Lower leg skin (tissue), 4 donors: ENCODE measurements around the gene GAREM1. TPM values are rescaled to one million over a fixed set of nuclear protein-coding genes. Genes with fewer than 3 reads are reported as not detected.

Experiments used
- DNase-seq, 2 donors: peaks; one replicate each; pipeline ENCODE4 v3.0.0-alpha.2; 2019; ENCODE audit warnings: low spot score in 2 of 2
- H3K4me3 ChIP-seq: fragments of 200-600 bp; sonication (generic); 2 replicates; pipeline ENCODE4 v1.5.1; 2017; ENCODE audit warnings: mild to moderate bottlenecking, low read depth; ENCODE audit not compliant: poor library complexity, severe bottlenecking
- POLR2A ChIP-seq, 2 donors: fragments of 450-650 bp; IDR thresholded peaks; one replicate each; pipeline ENCODE4 v1.6.1; 2016 to 2017; ENCODE audit warnings: antibody characterized with exemption in 2 of 2, mild to moderate bottlenecking in 1 of 2, moderate library complexity in 1 of 2
- WGBS, 2 donors: methylation state at CpG; one replicate each; pipeline ENCODE4 v1.1.5; 2018; 5-methylcytosine and 5-hydroxymethylcytosine counted together
- intact Hi-C: fragments of 100-400 bp; cut with DNase I; formaldehyde crosslinking; loops from one replicate; pipeline ENCODE4 v1.15.0; 2023; ENCODE audit warnings: low total_unique reads
- total RNA-seq, 4 donors: library from RNA; depleted of rRNA; stranded (reverse); fragments of >200 nt; gene quantifications; one replicate each; pipeline ENCODE4 v1.1.0, GENCODE V29; 2016
- TF ChIP-seq, protein P1 (sequence below), 3 donors: fragments of 450-650 bp; IDR thresholded peaks; one replicate each; pipeline ENCODE4 v1.5.1; 2016; ENCODE audit warnings: antibody characterized with exemption in 3 of 3, mild to moderate bottlenecking in 3 of 3, moderate library complexity in 2 of 3

The GAREM1 gene
- total RNA-seq, 4 donors from 2014 or later: 41.1 to 70.9 (median 49.6) TPM

GRCh38 chr18:32473325-32473724 lies 2.6 kb upstream of the GAREM1 start:
- TF ChIP-seq, protein P1, sequence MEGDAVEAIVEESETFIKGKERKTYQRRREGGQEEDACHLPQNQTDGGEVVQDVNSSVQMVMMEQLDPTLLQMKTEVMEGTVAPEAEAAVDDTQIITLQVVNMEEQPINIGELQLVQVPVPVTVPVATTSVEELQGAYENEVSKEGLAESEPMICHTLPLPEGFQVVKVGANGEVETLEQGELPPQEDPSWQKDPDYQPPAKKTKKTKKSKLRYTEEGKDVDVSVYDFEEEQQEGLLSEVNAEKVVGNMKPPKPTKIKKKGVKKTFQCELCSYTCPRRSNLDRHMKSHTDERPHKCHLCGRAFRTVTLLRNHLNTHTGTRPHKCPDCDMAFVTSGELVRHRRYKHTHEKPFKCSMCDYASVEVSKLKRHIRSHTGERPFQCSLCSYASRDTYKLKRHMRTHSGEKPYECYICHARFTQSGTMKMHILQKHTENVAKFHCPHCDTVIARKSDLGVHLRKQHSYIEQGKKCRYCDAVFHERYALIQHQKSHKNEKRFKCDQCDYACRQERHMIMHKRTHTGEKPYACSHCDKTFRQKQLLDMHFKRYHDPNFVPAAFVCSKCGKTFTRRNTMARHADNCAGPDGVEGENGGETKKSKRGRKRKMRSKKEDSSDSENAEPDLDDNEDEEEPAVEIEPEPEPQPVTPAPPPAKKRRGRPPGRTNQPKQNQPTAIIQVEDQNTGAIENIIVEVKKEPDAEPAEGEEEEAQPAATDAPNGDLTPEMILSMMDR (IDR thresholded peaks at IDR 0.05): no peak
- no peak for TF ChIP-seq POLR2A (IDR thresholded peaks at IDR 0.05)
- H3K4me3 ChIP-seq: no peak overlapping the region
- DNase-seq: no peak
- intact Hi-C loops: loop anchor here (5.0 kb wide), 2 partner anchors 186 to 201 kb away; no protein-coding TSS in a partner anchor

- WGBS, 2 donors: 0 to 73% methylated on average over 1 of the region's 1 CpG
These were observed 2.2 kb upstream of the GAREM1 start for GRCh38 chr18:32472841-32473240.

GRCh38 chr18:32470460-32470713 lies 295 bp downstream of the GAREM1 start:
- intact Hi-C loops: loop anchor here (5.0 kb wide), 2 partner anchors 183 to 198 kb away; no protein-coding TSS in a partner anchor
- DNase-seq: no peak
- WGBS, 2 donors: no CpG with 5 or more reads among the region's 47 CpGs
- peak overlapping the region; percentile 53 for H3K4me3 ChIP-seq
- TF ChIP-seq POLR2A (IDR thresholded peaks at IDR 0.05): no peak
- TF ChIP-seq, protein P1 (IDR thresholded peaks at IDR 0.05): no peak

More at GRCh38 chr18:32472841-32473240, 2.2 kb upstream of the GAREM1 start:
- no peak overlapping the region for H3K4me3 ChIP-seq
- TF ChIP-seq POLR2A (IDR thresholded peaks at IDR 0.05): no peak
- TF ChIP-seq, protein P1 (IDR thresholded peaks at IDR 0.05): no peak
- intact Hi-C loops: loop anchor here (5.0 kb wide), 2 partner anchors 186 to 201 kb away; no protein-coding TSS in a partner anchor
- DNase-seq: no peak

DNA sequence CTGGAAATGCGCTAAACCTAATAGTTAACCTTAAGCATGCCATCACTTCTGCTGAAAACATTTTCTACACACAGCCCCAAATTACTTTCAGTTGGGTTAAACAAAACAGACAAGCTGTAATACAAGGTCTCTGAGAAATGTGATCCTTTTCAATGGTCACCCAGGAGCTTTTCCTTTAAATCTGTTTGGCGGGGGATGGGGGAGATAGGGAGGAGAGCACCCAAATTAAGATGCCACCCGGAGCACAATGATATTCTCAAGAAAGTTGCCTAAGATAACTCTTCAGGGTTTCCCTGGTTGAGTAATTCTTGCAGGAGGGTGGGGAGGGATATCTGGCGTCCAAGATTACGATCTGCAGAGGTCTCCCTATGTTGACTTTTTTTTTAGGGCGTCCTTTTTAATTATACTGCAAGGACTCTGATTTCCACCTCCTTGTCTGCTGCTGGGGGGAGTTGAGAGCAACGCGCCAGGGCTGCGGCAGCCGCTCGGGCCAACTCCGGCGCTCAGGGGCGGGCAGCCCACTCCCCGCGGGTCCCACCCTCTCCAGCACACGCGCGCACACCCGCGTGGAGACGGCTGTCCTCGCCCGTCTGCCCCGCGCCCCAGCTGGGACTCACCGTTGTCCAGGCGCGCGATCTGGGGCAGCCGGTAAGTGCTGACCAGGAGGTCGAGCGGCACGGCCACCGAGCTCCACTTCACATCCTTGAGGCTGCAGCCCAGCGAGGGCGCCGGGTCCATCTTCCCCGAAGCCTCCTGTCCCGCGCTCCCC lies 807 bp downstream of the GAREM1 start:
- no peak for TF ChIP-seq POLR2A (IDR thresholded peaks at IDR 0.05)
- TF ChIP-seq, protein P1 (IDR thresholded peaks at IDR 0.05): no peak
- peak; percentile 26 to 88 for DNase-seq
- intact Hi-C loops: loop anchor here (5.0 kb wide), 2 partner anchors 183 to 198 kb away; no protein-coding TSS in a partner anchor
- peak overlapping the region; percentile 53 for H3K4me3 ChIP-seq
- 1 to 2% methylated on average over 9 to 31 of the region's 41 CpGs for WGBS, 2 donors

DNA sequence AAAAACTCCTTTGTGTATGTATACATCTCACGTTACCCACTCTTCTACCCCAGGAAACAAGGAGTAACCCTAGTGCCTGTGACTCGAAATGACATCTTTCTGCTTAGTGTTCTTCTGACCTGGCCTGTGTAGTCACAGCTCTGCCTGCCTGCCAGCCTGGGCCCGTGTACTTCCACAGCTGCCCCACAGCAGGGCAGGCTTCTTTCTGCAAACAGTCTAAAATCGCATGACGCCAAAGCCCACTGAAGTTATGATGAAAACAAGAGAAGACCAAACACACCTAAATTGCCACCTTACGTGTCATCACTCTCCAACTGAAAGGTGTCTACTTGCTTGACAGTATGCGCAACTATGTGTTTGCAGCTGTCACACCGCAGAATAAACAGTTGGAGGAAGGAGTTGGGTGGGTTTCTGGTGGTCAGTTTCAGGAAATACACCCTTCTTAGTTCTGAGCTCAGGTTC lies 1.5 kb downstream of the GAREM1 start:
- no peak for TF ChIP-seq POLR2A (IDR thresholded peaks at IDR 0.05)
- TF ChIP-seq, protein P1 (IDR thresholded peaks at IDR 0.05): no peak
- peak overlapping the region; percentile 53 for H3K4me3 ChIP-seq
- intact Hi-C loops: no loop called here
- DNase-seq: no peak
- WGBS, 2 donors: 17 to 20% methylated on average over 8 of the region's 8 CpGs
